GM12878 (cell line): ENCODE data around the gene ENOX2. TPM values are rescaled to one million over a fixed set of nuclear protein-coding genes. Genes with fewer than 3 reads are reported as not detected.
A peak's percentile ranks its signal among the peaks of the same experiment; 100 is the strongest.

Experiments used
- ATAC-seq: fragments of 200-7000 bp; cut with Tn5 transposase; 3 replicates; pipeline ENCODE4 v1.9.1; 2020; ENCODE audit warnings: mild to moderate bottlenecking, moderate library complexity
- BruUV-seq: library from RNA; stranded (reverse); fragments of 400-500 nt; replicated peaks from 2 replicates; lab custom pipeline; 2021; lab: Mats Ljungman, UMichigan
- CTCF ChIA-PET: fragments of 300-600 bp; sonication (Branson Sonifier 250); formaldehyde crosslinking; extraction: SDS; loops from one replicate; lab custom pipeline; 2021; ENCODE audit warnings: inconsistent platforms; lab: Yijun Ruan, JAX
- POLR2A ChIA-PET: fragments of 350-600 bp; formaldehyde crosslinking; extraction: SDS; loops from one replicate; lab custom pipeline; 2021; ENCODE audit warnings: inconsistent platforms; lab: Charles Lee
- RAD21 ChIA-PET: fragments of 300-600 bp; sonication (Branson Sonifier 250); formaldehyde crosslinking; loops from one replicate; lab custom pipeline; 2023; ENCODE audit warnings: antibody characterized with exemption; ENCODE audit not compliant: unreplicated experiment; lab: Charles Lee
- SMC1A ChIA-PET: fragments of 300-600 bp; sonication (Branson Sonifier 250); formaldehyde crosslinking; loops from one replicate; lab custom pipeline; 2023; ENCODE audit not compliant: unreplicated experiment, uncharacterized antibody; lab: Charles Lee
- DNase-seq: peaks from one replicate; pipeline ENCODE4 v3.0.0-alpha.2; 2011; ENCODE audit warnings: low read depth, low spot score
- FAIRE-seq: peaks from 3 replicates; lab custom pipeline; 2011; peaks lifted over from hg19 to GRCh38; lab: Jason Lieb, UNC
- H2AFZ ChIP-seq: 2 replicates; pipeline ENCODE4 v1.6.0; 2011; ENCODE audit warnings: low read depth, low read length, control low read depth; ENCODE audit not compliant: control insufficient read depth
- H3K27ac ChIP-seq: 2 replicates; pipeline ENCODE4 v1.5.1; 2011; ENCODE audit warnings: control low read depth; ENCODE audit not compliant: control insufficient read depth, insufficient read depth
- H3K27me3 ChIP-seq, 2 experiments: replicated peaks in 1 of 2; 2 replicates each; pipeline versions ENCODE4 v1.6.0 to v1.6.1; 2011; ENCODE audit warnings: low read length in 1 of 2; ENCODE audit not compliant: control insufficient read depth in 2 of 2, insufficient read depth in 2 of 2
- H3K36me3 ChIP-seq, 2 experiments: 2 replicates each; pipeline ENCODE4 v1.5.1; 2011; ENCODE audit warnings: low read length in 1 of 2; ENCODE audit not compliant: control insufficient read depth in 2 of 2, insufficient read depth in 2 of 2
- H3K4me1 ChIP-seq: 2 replicates; pipeline ENCODE4 v1.6.1; 2011; ENCODE audit warnings: mild to moderate bottlenecking, low read length, moderate library complexity, mixed read lengths; ENCODE audit not compliant: control insufficient read depth, insufficient read depth
- H3K4me2 ChIP-seq: 2 replicates; pipeline ENCODE4 v1.6.0; 2011; ENCODE audit warnings: control low read depth; ENCODE audit not compliant: control insufficient read depth, insufficient read depth
- H3K4me3 ChIP-seq: fragments of 200-600 bp; sonication (generic); 2 replicates; pipeline ENCODE4 v1.5.1; 2016
- H3K79me2 ChIP-seq: 2 replicates; pipeline ENCODE4 v1.6.0; 2011; ENCODE audit warnings: low read length; ENCODE audit not compliant: control insufficient read depth, insufficient read depth
- H3K9ac ChIP-seq: 2 replicates; pipeline ENCODE4 v1.8.0; 2011; ENCODE audit warnings: low read length, control low read depth, mixed read lengths; ENCODE audit not compliant: control insufficient read depth, insufficient read depth
- H3K9me3 ChIP-seq: replicated peaks from 3 replicates; pipeline ENCODE4 v1.5.1; 2011; ENCODE audit warnings: mild to moderate bottlenecking, low read length; ENCODE audit not compliant: control insufficient read depth, insufficient read depth
- H4K20me1 ChIP-seq: 2 replicates; pipeline ENCODE4 v1.6.0; 2011; ENCODE audit not compliant: control insufficient read depth, insufficient read depth
- BCL3 ChIP-seq: IDR thresholded peaks from 2 replicates; pipeline ENCODE4 v1.6.1; 2011; ENCODE audit warnings: borderline replicate concordance, low read depth, mild to moderate bottlenecking, moderate library complexity, low read length; ENCODE audit not compliant: insufficient read depth, poor library complexity, severe bottlenecking
- EGR1 ChIP-seq, 2 experiments: IDR thresholded peaks; 1 replicate in 1 of 2; 2 replicates in 1 of 2; pipeline ENCODE4 v1.6.1; 2011 to 2012; ENCODE audit warnings: low read depth in 2 of 2, low read length in 2 of 2, borderline replicate concordance in 1 of 2, mild to moderate bottlenecking in 1 of 2, moderate library complexity in 1 of 2
- FOXM1 ChIP-seq: IDR thresholded peaks from 2 replicates; pipeline ENCODE4 v1.6.1; 2012; ENCODE audit warnings: low read depth, mild to moderate bottlenecking, inconsistent platforms, low read length, moderate library complexity
- HDAC6 ChIP-seq: fragments of 200-600 bp; sonication (generic); IDR thresholded peaks from one replicate; pipeline ENCODE4 v1.8.0; 2017; ENCODE audit warnings: antibody characterized with exemption; ENCODE audit not compliant: unreplicated experiment
- HDGF ChIP-seq: fragments of 450-650 bp; IDR thresholded peaks from 2 replicates; pipeline ENCODE4 v1.6.1; 2016; ENCODE audit warnings: antibody characterized with exemption
- JUND ChIP-seq: IDR thresholded peaks from 2 replicates; pipeline ENCODE4 v1.6.1; 2012; ENCODE audit warnings: low read depth, mild to moderate bottlenecking, low read length, improper control_type of control experiment, moderate library complexity
- NFIC ChIP-seq: IDR thresholded peaks from 2 replicates; pipeline ENCODE4 v1.6.1; 2012; ENCODE audit warnings: low read depth, mild to moderate bottlenecking, inconsistent platforms, low read length, moderate library complexity
- NR2C1 ChIP-seq: fragments of 450-650 bp; IDR thresholded peaks from 2 replicates; pipeline ENCODE4 v1.6.1; 2017; ENCODE audit warnings: antibody characterized with exemption, mild to moderate bottlenecking, moderate library complexity
- PKNOX1 ChIP-seq: fragments of 450-650 bp; IDR thresholded peaks from 2 replicates; pipeline ENCODE4 v1.6.1; 2016; ENCODE audit warnings: mild to moderate bottlenecking
- POU2F2 ChIP-seq: IDR thresholded peaks from 3 replicates; pipeline ENCODE4 v1.6.1; 2011; ENCODE audit warnings: low read depth, mild to moderate bottlenecking, low read length, borderline replicate concordance
- RUNX3 ChIP-seq: IDR thresholded peaks from 2 replicates; pipeline ENCODE4 v1.6.1; 2012; ENCODE audit warnings: low read length, inconsistent platforms
- SRF ChIP-seq, 2 experiments: IDR thresholded peaks; 2 replicates each; pipeline ENCODE4 v1.6.1; 2011; ENCODE audit warnings: low read depth in 2 of 2, low read length in 2 of 2, mild to moderate bottlenecking in 1 of 2, moderate library complexity in 1 of 2
- WGBS: methylation state at CpG from one replicate; pipeline ENCODE4 v1.1.6; 2016; ENCODE audit warnings: low lambda C conversion rate; ENCODE audit not compliant: insufficient replicate concordance, insufficient coverage; ENCODE audit errors: missing lambda C conversion rate; 5-methylcytosine and 5-hydroxymethylcytosine counted together
- in situ Hi-C: fragments of 300-500 bp; cut with MboI; formaldehyde crosslinking; loops from 9 replicates; pipeline ENCODE4 v1.14.3; 2018; ENCODE audit warnings: mixed read lengths
- intact Hi-C: fragments of 100-400 bp; cut with micrococcal nuclease; formaldehyde crosslinking; loops from one replicate; pipeline ENCODE4 v1.14.2; 2022; ENCODE audit not compliant: unreplicated experiment
- polyA plus RNA-seq, 11 experiments: library from polyadenylated mRNA; depleted of rRNA in 4 of 11; unstranded in 6 of 11; stranded (reverse) in 5 of 11; fragments of >200 nt; fragmentation: Nextera tagmentation in 4 of 11; fragmentation: Illumina TruSeq in 1 of 11; extraction: Ambion mirVana in 4 of 11; extraction: Trizol in 1 of 11; gene quantifications; 1 replicate in 1 of 11; 2 replicates in 10 of 11; pipeline versions ENCODE4 v1.2.1 to v1.2.3, GENCODE V29; 2011 to 2016; ENCODE audit warnings: inconsistent platforms in 2 of 11, missing spikeins in 2 of 11, low read depth in 1 of 11
- total RNA-seq, 4 experiments: library from RNA; depleted of rRNA in 3 of 4; stranded (reverse); fragments of >200 nt in 3 of 4; fragmentation: Illumina TruSeq in 1 of 4; extraction: Trizol in 1 of 4; gene quantifications; 2 replicates each; pipeline versions ENCODE4 v1.2.1 to v1.2.3, GENCODE V29; 2013 to 2021
- TF ChIP-seq, protein P1 (sequence below): fragments of 450-650 bp; IDR thresholded peaks from 2 replicates; pipeline ENCODE4 v1.6.1; 2018; ENCODE audit warnings: borderline replicate concordance, mild to moderate bottlenecking; ENCODE audit not compliant: partially characterized antibody
- TF ChIP-seq, protein P2 (sequence below): IDR thresholded peaks from 2 replicates; pipeline ENCODE4 v1.6.1; 2011; ENCODE audit warnings: low read depth, mild to moderate bottlenecking, low read length, moderate library complexity, borderline replicate concordance; ENCODE audit errors: extremely low read depth
- TF ChIP-seq, protein P3 (sequence below): fragments of 450-650 bp; IDR thresholded peaks from 2 replicates; pipeline ENCODE4 v1.6.1; 2017; ENCODE audit warnings: mild to moderate bottlenecking, moderate library complexity

The ENOX2 gene
- total and polyA plus RNA-seq, 10 of the 15 experiments (the other 5 are each of a cell fraction or from before 2014, with no cell fraction given) = 3.2 to 13.0 (median 7.7) TPM

GRCh38 chrX:130857207-130857606 is 45.8 kb downstream of the ENOX2 start:
- POLR2A ChIA-PET = no interaction called here
- no peak overlapping the region for H3K9ac ChIP-seq
- in situ Hi-C loops = no loop called here
- intact Hi-C loops = no loop called here
- H3K27ac ChIP-seq = no peak overlapping the region
- WGBS = 0% methylated on average over 1 of the region's 1 CpG
- ATAC-seq = peak; percentile 90
- no TSS peak for BruUV-seq
- RAD21 ChIA-PET = no interaction called here
- SMC1A ChIA-PET = no interaction called here
- FAIRE-seq = peak; percentile 88
- no peaks in the 10 kb centered on the region for H3K27me3 ChIP-seq
- H4K20me1 ChIP-seq = no peaks in the 10 kb centered on the region
- H3K36me3 ChIP-seq = no peaks in the 10 kb centered on the region
- H2AFZ ChIP-seq = no peak overlapping the region
- H3K4me1 ChIP-seq = no peaks in the 10 kb centered on the region
- H3K9me3 ChIP-seq = no peaks in the 10 kb centered on the region
- CTCF ChIA-PET = no interaction called here
- H3K79me2 ChIP-seq = no peaks in the 10 kb centered on the region
- no peak overlapping the region for H3K4me3 ChIP-seq
- no peak overlapping the region for H3K4me2 ChIP-seq
- DNase-seq = no peak
- TF ChIP-seq JUND = no peak
- no peak for TF ChIP-seq NR2C1
- TF ChIP-seq SRF (IDR thresholded peaks at IDR 0.05; ENCODE audit: low read depth in 2 of 2, low read length in 2 of 2) = no peak
- TF ChIP-seq, protein P1, sequence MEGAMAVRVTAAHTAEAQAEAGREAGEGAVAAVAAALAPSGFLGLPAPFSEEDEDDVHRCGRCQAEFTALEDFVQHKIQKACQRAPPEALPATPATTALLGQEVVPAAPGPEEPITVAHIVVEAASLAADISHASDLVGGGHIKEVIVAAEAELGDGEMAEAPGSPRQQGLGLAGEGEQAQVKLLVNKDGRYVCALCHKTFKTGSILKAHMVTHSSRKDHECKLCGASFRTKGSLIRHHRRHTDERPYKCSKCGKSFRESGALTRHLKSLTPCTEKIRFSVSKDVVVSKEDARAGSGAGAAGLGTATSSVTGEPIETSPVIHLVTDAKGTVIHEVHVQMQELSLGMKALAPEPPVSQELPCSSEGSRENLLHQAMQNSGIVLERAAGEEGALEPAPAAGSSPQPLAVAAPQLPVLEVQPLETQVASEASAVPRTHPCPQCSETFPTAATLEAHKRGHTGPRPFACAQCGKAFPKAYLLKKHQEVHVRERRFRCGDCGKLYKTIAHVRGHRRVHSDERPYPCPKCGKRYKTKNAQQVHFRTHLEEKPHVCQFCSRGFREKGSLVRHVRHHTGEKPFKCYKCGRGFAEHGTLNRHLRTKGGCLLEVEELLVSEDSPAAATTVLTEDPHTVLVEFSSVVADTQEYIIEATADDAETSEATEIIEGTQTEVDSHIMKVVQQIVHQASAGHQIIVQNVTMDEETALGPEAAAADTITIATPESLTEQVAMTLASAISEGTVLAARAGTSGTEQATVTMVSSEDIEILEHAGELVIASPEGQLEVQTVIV = no peak
- TF ChIP-seq PKNOX1 = no peak; the same call in 1 of the 2 replicates
- TF ChIP-seq BCL3 = no peak
- TF ChIP-seq, protein P2, sequence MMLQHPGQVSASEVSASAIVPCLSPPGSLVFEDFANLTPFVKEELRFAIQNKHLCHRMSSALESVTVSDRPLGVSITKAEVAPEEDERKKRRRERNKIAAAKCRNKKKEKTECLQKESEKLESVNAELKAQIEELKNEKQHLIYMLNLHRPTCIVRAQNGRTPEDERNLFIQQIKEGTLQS = no peak
- TF ChIP-seq HDGF = no peak
- TF ChIP-seq EGR1 (IDR thresholded peaks at IDR 0.05; ENCODE audit: borderline replicate concordance in 1 of 2, low read depth in 2 of 2, low read length in 2 of 2) = no peak
- peak; percentile 52; the same call in 1 of the 2 replicates for TF ChIP-seq FOXM1
- TF ChIP-seq RUNX3 = peak; percentile 74
- peak; percentile 71 for TF ChIP-seq NFIC
- TF ChIP-seq, protein P3, sequence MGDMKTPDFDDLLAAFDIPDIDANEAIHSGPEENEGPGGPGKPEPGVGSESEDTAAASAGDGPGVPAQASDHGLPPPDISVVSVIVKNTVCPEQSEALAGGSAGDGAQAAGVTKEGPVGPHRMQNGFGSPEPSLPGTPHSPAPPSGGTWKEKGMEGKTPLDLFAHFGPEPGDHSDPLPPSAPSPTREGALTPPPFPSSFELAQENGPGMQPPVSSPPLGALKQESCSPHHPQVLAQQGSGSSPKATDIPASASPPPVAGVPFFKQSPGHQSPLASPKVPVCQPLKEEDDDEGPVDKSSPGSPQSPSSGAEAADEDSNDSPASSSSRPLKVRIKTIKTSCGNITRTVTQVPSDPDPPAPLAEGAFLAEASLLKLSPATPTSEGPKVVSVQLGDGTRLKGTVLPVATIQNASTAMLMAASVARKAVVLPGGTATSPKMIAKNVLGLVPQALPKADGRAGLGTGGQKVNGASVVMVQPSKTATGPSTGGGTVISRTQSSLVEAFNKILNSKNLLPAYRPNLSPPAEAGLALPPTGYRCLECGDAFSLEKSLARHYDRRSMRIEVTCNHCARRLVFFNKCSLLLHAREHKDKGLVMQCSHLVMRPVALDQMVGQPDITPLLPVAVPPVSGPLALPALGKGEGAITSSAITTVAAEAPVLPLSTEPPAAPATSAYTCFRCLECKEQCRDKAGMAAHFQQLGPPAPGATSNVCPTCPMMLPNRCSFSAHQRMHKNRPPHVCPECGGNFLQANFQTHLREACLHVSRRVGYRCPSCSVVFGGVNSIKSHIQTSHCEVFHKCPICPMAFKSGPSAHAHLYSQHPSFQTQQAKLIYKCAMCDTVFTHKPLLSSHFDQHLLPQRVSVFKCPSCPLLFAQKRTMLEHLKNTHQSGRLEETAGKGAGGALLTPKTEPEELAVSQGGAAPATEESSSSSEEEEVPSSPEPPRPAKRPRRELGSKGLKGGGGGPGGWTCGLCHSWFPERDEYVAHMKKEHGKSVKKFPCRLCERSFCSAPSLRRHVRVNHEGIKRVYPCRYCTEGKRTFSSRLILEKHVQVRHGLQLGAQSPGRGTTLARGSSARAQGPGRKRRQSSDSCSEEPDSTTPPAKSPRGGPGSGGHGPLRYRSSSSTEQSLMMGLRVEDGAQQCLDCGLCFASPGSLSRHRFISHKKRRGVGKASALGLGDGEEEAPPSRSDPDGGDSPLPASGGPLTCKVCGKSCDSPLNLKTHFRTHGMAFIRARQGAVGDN = no peak
- no peak for TF ChIP-seq HDAC6
- no peak for TF ChIP-seq POU2F2
